ENCODE results near the gene KLHL5. TPM values are rescaled to one million over a fixed set of nuclear protein-coding genes. Genes with fewer than 3 reads are reported as not detected.

Gene KLHL5
- polyA plus RNA-seq, 1 experiment: 184 TPM

GRCh38 chr4:39102297-39102696, 40.3 kb downstream of the KLHL5 start:
- no peak for DNase-seq (ENCODE audit: low read depth, low spot score)
- Histone ChIP-seq H3K27ac (ENCODE audit: low read depth, low read length) (no peak overlapping the region), H3K9me3 (ENCODE audit: control insufficient read depth, insufficient read depth, low read length) (no peaks in the 10 kb centered on the region), H3K27me3 (ENCODE audit: control insufficient read depth, insufficient read depth, low read length) (no peaks in the 10 kb centered on the region), H3K4me3 (ENCODE audit: low read depth, low read length) (no peak overlapping the region)
- ChIA-PET CTCF (interaction anchor here (0.7 kb wide), 1 partner anchor 152 kb away, joined by 3 read pairs; no protein-coding TSS in a partner anchor), POLR2A (no interaction called here)
- no peak for TF ChIP-seq CTCF (IDR thresholded peaks at IDR 0.05; ENCODE audit: low read depth, low read length)

DNA sequence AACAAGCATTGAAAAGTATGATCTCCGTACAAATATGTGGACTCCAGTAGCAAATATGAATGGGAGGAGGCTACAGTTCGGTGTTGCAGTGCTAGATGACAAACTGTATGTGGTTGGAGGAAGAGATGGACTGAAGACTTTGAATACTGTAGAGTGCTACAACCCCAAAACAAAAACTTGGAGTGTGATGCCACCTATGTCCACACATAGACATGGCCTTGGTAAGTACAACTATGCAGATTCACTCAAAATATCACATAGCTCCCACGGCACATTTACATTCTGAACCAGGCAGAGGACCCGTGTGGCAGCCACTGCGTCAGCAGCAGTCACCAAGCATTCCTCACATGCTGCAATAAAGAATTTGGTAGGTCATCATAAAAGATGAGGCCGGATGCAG, 41.3 kb downstream of the KLHL5 start:
- ChIA-PET CTCF (interaction anchor here (1.0 kb wide), 1 partner anchor 177 kb away, joined by 3 read pairs; no protein-coding TSS in a partner anchor), POLR2A (no interaction called here)
- Histone ChIP-seq H3K9me3 (ENCODE audit: control insufficient read depth, insufficient read depth, low read length) (no peaks in the 10 kb centered on the region), H3K27me3 (ENCODE audit: control insufficient read depth, insufficient read depth, low read length) (no peaks in the 10 kb centered on the region), H3K27ac (ENCODE audit: low read depth, low read length) (no peak overlapping the region), H3K4me3 (ENCODE audit: low read depth, low read length) (no peak overlapping the region)
- TF ChIP-seq CTCF (IDR thresholded peaks at IDR 0.05; ENCODE audit: low read depth, low read length): no peak
- no peak for DNase-seq (ENCODE audit: low read depth, low spot score)

DNA sequence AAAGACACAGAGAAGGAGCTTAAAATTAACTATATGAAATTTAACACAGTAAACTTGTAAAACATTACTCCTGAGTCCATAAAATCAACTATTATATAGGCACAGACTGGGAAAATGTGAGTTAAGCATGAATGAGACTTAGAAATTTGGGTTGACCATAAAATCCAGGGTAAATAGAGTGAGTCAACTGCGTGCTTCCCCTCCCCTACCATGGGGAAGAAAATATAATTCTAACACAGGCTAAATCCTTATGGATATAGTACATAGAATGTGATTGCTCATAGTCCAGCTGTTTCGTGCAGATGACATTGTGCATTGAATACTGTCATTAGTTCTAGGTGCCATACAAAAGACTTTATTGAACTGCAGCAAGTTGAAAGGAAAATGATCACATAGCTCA, 42.2 kb downstream of the KLHL5 start:
- ChIA-PET CTCF (interaction anchor here (0.7 to 1.0 kb wide), 3 partner anchors 178 to 322 kb away, joined by 3 to 4 read pairs (median 3); partner anchors contain the start of gene TLR10), POLR2A (interaction anchor here (0.7 kb wide), 1 partner anchor 20 kb away, joined by 3 read pairs; no protein-coding TSS in a partner anchor)
- no peak overlapping the region for H3K27ac ChIP-seq (ENCODE audit: low read depth, low read length)
- TF ChIP-seq CTCF (IDR thresholded peaks at IDR 0.05; ENCODE audit: low read depth, low read length): no peak
- H3K27me3 ChIP-seq (ENCODE audit: control insufficient read depth, insufficient read depth, low read length): no peaks in the 10 kb centered on the region
- DNase-seq (ENCODE audit: low read depth, low spot score): no peak
- no peak overlapping the region for H3K4me3 ChIP-seq (ENCODE audit: low read depth, low read length)
- no peaks in the 10 kb centered on the region for H3K9me3 ChIP-seq (ENCODE audit: control insufficient read depth, insufficient read depth, low read length)

DNA sequence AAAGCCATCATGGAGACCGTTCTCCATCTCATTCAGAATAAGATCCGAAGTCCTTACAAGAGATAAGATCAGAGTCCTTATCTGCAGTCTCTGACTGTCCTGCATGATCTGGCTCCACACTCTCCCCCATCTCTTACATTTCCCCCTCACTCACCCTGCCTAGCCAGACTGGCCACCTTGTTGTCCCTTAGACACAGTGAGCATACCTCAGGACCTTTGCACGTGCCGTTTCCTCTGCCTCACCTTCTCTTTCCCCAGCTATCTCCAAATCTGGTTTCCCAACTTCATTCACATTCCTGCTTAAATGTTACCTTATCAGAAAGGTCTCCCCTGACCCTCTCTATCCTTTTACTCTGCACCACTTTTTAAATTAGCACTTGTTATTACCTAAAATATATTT, 44.0 kb downstream of the KLHL5 start:
- CTCF ChIA-PET: interaction anchor here (0.6 kb wide), 1 partner anchor 65 kb away, joined by 3 read pairs; no protein-coding TSS in a partner anchor
- H3K9me3 ChIP-seq (ENCODE audit: control insufficient read depth, insufficient read depth, low read length): no peaks in the 10 kb centered on the region
- no peak overlapping the region for H3K27ac ChIP-seq (ENCODE audit: low read depth, low read length)
- no peak for DNase-seq (ENCODE audit: low read depth, low spot score)
- TF ChIP-seq CTCF (IDR thresholded peaks at IDR 0.05; ENCODE audit: low read depth, low read length): no peak
- no peak overlapping the region for H3K4me3 ChIP-seq (ENCODE audit: low read depth, low read length)
- no peaks in the 10 kb centered on the region for H3K27me3 ChIP-seq (ENCODE audit: control insufficient read depth, insufficient read depth, low read length)
- POLR2A ChIA-PET: no interaction called here

DNA sequence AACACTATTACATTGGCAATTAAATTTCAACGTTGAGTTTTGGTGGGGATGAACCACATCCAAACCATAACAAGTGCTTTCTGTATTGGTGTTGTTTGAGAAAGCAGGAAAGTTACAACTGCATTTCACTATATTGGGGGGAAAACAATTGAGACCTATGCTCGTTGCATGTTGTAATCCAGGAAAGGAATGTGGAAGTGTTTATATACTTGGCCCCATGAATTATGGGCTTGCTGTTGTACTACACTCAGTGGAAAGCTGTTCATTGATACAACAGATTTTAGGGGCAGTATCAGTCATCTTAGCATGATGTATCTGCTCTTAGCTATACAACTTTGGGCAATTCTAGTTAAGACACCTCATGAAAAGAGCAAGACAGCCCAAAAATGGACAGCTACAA, 52.4 kb downstream of the KLHL5 start:
- Histone ChIP-seq H3K4me3 (ENCODE audit: low read depth, low read length) (no peak overlapping the region), H3K9me3 (ENCODE audit: control insufficient read depth, insufficient read depth, low read length) (no peaks in the 10 kb centered on the region; the same call in 1 of the 2 replicates), H3K27ac (ENCODE audit: low read depth, low read length) (no peak overlapping the region), H3K27me3 (ENCODE audit: control insufficient read depth, insufficient read depth, low read length) (no peaks in the 10 kb centered on the region)
- CTCF ChIA-PET: interaction anchor here (0.6 to 1.0 kb wide), 2 partner anchors 21 to 221 kb away, joined by 3 read pairs; no protein-coding TSS in a partner anchor
- POLR2A ChIA-PET: interaction anchor here (0.6 kb wide), 2 partner anchors 23 to 69 kb away, joined by 3 to 5 read pairs; no protein-coding TSS in a partner anchor
- TF ChIP-seq CTCF (IDR thresholded peaks at IDR 0.05; ENCODE audit: low read depth, low read length): no peak
- peak; percentile 15 for DNase-seq (ENCODE audit: low read depth, low spot score)
